OCI-LY1 (cell line): ENCODE results near the gene L3MBTL4.
"Not testable (repeated sequence)": the region's sequence is repeated elsewhere in the genome, so short reads cannot be mapped to it uniquely, and the experiment has no call there.

Experiments
- EZH2 ChIP-seq: fragments of 200-600 bp; sonication (generic), shearing (Covaris generic); IDR thresholded peaks from 2 replicates; pipeline ENCODE4 v1.8.0; 2017; ENCODE audit warnings: borderline replicate concordance, mixed run types, mild to moderate bottlenecking, antibody characterized with exemption, low read length, moderate library complexity, mixed read lengths
- TF ChIP-seq, protein P1 (sequence below): fragments of 200-600 bp; sonication (generic), shearing (Covaris generic); IDR thresholded peaks from 2 replicates; pipeline ENCODE4 v1.5.1; 2017; ENCODE audit warnings: mild to moderate bottlenecking, antibody characterized with exemption, low read length, moderate library complexity, mixed read lengths

DNA sequence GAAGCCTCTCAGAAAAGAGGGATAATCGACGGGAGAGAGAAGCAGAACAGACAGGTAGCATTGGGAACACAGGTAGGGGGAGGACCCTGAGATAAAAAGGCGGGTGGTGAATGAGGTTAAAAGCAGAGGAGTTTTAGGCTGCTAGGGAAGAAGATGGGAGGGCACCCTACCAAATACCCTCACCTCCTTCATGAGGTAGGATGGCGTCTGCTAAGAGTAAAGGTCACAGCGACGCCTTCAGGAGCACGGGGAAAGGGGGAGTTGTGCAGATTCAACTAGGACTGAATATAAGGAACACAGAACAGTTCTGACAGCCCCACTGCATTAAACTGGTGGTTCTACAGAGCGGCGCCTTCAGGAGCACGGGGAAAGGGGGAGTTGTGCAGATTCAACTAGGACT lies 142.6 kb downstream of the L3MBTL4 start:
- TF ChIP-seq, protein P1, sequence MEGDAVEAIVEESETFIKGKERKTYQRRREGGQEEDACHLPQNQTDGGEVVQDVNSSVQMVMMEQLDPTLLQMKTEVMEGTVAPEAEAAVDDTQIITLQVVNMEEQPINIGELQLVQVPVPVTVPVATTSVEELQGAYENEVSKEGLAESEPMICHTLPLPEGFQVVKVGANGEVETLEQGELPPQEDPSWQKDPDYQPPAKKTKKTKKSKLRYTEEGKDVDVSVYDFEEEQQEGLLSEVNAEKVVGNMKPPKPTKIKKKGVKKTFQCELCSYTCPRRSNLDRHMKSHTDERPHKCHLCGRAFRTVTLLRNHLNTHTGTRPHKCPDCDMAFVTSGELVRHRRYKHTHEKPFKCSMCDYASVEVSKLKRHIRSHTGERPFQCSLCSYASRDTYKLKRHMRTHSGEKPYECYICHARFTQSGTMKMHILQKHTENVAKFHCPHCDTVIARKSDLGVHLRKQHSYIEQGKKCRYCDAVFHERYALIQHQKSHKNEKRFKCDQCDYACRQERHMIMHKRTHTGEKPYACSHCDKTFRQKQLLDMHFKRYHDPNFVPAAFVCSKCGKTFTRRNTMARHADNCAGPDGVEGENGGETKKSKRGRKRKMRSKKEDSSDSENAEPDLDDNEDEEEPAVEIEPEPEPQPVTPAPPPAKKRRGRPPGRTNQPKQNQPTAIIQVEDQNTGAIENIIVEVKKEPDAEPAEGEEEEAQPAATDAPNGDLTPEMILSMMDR: not testable (repeated sequence)
- not testable (repeated sequence) for TF ChIP-seq EZH2
